ENCODE data around the gene SNAP47.

The SNAP47 gene

DNA sequence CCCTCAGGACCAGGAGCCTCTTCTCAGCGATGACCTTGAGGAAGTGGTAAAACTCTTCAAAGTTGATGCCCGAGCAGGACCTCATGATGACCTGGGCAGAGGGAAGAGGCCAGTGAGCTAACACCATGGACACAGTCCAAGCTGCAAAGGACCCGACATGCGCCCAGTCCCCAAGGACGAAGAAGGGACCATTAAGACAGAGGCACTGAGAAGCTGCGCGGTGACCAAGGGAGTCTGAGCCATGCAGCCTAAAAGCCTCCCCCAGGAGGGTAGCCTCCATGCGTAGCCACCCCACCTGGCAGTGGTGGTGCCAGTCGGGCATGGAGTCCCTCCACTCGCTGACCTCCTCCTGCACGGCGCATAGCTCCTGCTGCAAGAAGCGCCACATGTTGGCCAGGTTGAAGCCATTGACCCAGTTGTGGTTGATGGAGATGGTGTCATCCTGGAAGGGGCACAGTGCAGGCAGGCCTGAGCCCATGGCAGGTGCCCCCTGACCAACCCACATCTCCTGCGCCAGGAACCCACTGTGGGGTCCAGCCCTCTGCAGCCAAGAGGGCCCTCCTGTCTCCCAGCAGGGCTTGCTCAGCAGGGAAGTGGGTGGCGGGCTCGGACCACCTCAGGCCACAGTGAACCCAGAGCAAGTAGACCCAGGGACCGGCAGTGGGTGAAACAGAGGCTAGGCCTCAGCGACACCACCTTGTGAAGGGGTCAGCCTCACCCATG lies 2.5 kb upstream of the SNAP47 start:
- DNase-seq: no peak

DNA sequence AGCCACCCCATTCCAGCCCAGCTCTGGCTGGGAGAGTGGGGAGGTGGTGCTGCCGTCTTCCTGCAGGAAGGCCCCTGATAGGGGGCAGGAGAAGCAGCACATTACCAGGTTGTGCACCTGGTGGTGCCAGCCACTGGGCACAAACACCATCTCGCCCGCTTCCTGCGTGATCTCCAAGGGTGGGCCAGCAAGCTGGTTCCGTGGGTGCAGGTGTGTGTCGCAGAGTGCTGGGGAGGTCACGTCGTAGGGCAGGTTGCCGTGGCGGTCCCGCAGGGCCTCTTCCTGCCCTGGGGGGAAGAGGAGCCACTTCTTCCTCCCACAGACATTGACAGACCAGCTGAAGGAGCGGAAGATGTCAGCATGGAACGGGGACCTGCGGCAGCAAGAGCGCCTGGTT lies 1.9 kb upstream of the SNAP47 start:
- no peak for DNase-seq

DNA sequence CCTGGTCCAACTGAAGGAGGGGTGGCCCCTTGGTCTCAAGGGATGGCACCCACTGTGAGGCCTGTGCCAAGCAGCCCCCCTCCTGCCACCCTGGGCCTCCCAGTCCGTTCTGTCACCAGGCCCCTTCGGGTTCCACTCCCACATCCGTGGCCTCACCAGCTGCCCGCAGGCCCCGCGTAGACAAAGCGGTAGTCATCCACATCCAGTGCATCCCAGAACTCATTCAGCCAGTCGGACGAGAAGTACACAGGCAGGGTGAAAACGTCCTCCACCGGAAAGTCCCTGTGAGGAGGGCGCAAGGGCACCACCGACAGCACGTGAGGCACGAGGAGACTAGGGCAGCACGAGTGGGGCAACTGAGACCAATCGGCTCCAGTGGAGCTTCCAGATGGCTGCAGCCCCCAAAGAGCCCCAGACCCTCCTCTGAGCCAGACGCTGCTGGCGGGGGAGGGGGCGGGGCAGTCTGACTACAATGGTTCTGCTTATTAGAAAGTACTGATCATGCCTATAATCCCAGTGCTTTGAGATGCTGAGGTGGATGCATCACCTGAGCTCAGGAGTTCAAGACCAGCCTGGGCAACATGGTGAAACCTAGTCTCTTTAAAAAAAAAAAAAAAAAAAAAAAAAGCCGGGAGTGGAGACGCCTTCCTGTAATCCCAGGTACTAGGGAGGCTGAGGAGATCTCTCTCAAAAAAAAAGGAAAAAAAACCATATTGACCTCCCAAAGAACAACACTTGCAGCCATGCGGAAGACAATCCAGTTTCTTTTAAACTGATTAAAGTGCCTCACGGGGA lies 1.3 kb upstream of the SNAP47 start:
- DNase-seq: no peak

DNA sequence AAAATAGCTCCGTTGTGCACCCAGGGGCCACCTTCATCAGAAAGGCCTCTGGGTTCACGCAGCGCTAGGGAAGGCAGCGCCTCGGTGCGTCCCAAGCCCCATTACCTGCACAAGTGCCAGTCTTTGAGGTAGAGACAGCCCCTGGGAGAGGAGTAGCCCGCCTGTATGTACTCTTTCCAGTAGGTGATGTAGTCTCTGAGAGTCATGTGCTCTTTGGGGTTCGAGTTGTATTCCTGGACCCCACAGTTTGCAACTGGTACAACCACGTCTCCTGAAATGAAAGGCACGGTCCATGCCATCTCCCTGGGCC lies 734 bp upstream of the SNAP47 start:
- DNase-seq: no peak

DNA sequence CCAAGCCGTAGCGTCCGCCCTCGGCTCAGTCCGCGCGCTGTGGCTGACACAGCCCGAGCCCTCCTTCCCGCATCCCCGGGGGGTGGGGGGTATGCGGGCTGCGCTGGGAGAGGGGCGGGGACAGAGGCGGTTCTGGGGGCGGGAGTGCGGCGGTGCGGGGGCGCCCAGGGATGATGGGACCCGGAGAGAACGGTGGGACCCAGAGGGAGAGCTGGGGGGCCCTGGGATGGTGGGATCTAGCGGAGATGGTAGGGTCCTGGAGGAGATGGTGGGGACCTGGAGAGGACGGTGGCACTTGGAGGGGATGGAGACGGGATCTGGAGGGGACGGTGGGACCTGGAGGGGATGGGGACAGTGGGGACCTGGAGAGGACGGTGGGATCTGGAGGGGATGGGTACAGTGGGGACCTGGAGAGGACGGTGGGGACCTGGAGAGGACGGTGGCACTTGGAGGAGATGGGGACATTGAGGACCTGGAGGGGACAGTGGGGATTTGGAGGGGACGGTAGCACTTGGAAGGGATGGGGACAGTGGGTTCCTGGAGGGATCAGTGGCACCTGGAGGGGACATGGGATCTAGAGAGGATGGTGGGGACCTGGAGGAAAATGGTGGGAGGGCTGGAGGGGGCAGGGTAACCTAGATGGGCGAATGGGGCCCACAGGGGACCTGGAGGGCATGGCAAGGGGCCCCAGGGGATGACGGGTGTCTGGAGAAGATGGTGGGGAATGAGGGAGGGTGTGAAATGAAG lies 477 bp downstream of the SNAP47 start:
- no peak for DNase-seq

DNA sequence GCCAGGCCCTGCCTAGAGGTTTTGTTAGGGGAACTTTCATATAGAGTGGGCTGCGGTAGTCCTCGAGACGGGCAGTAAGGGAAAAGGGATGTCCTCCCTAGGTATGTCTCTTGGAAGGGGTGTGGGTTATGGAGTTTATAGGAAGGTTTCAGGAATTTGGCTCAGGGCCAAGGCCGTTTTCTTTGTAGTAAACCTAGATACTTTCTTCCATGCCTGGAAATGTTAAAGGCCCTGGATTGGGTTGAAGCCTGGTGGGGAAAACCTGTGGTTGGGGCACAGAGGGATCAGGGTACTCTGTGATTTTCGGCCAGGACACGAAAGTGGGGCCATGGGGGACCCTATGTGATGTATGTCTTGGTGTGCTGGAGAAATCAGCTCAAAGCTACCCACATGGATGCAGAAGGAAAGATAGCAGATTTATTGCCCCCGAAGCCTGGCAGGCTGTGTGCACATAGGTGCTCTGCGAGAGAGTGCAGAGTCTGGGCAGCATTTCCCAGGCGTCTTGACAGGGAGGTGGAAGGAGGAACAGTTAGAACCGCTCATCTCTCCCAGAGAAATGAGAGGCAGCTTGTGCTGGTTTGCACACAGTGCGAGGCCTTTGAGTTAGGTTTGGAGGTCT lies 1.7 kb downstream of the SNAP47 start:
- DNase-seq: no peak

DNA sequence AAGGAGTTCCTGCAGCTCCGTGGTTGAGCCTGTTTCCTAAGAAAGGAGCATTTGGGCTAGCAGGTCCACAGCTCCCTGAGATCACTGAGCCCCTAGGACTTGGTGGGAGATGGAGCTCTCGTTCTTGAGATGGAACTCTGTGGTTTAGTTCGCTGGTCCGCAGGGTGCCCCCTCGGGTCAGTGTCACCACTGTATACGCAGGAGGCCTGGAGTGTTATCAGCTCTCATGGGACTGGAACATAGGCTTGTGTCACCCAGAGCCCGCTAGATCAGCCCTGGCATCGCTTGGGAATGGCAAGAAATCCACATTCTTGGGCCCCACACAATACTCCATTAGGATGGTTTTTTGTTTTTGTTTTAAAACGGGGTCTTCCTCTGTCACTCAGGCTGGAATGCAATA lies 3.6 kb downstream of the SNAP47 start:
- DNase-seq: no peak

DNA sequence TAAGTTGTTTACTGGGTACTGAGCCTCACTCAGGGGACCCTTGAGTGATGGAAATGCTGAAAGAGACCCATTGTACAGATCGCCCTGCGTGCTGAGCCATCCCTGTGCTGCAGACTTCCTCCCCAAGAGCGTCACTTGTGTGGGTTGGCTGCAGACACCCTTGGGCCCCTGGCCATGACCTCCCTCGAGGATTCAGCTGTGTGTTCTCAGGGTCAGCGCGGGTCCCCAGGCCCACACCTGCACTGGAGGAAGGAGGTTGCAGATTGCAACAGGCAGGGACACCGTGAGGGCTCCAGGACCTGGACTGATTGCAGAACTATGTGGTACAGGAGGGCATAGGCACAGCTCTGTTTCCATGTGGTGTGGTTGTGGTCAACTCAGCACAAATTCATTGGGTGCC lies 4.4 kb downstream of the SNAP47 start:
- no peak for DNase-seq

DNA sequence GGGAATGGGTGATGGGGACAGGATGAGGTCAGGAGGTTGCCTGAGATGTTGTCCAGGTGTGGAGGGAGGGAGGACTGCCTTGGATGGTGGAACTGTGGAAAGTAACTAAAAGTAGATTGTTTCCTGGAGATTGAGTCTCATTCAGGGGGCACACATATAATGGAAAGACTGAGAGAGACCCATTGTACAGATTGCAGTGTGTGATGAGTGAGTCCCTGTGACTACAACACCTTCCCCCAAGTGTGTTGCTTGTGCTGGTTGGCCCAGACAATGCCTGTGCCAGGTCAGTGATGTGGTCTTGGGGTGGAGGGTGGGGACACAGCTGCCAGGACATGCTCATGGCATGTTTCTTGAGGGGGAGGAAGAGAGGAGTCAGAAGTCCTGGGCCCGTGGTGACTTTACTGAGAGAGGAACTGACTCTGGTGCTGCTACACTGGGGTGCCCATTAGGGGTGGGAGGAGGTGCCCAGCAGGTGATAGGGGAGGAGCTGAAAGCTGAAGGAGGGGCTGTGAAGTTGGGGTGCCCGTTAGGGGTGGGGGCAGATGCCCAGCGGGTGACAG lies 5.2 kb downstream of the SNAP47 start:
- DNase-seq: no peak

DNA sequence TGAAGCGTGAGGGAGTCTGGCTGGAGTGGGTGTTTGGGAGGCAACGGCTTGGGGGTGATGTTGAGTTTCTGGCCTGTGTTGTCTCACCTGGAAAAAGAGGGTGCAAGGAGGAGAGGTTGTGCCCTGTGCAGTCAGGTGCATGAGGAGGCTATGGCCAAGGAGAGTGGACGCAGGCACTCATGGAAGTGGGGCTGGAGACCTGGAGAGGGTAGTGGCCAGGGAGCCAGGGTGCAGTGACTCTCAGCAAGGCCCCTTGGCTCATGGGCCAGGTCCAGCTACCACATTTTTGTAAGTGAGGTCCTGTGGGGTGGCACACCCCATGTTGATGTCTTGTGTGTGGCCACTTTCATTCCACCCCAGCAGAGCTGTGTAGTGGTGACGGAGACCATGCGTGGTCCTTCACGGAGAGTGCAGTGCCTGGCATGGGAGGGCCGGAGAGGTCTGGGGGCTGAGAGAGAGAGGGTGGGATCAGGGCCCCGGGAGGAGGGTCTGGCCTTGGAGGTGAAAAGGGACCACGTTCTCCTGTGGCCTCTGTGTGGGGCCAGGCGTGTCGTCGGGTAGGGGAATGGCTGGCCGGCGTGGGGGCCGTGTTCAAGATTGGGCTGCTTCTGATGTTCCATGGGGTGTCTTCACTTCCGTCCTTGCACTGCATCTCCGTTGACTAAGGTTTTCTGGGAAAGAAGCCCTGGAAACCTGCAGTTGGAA lies 6.1 kb downstream of the SNAP47 start:
- no peak for DNase-seq

DNA sequence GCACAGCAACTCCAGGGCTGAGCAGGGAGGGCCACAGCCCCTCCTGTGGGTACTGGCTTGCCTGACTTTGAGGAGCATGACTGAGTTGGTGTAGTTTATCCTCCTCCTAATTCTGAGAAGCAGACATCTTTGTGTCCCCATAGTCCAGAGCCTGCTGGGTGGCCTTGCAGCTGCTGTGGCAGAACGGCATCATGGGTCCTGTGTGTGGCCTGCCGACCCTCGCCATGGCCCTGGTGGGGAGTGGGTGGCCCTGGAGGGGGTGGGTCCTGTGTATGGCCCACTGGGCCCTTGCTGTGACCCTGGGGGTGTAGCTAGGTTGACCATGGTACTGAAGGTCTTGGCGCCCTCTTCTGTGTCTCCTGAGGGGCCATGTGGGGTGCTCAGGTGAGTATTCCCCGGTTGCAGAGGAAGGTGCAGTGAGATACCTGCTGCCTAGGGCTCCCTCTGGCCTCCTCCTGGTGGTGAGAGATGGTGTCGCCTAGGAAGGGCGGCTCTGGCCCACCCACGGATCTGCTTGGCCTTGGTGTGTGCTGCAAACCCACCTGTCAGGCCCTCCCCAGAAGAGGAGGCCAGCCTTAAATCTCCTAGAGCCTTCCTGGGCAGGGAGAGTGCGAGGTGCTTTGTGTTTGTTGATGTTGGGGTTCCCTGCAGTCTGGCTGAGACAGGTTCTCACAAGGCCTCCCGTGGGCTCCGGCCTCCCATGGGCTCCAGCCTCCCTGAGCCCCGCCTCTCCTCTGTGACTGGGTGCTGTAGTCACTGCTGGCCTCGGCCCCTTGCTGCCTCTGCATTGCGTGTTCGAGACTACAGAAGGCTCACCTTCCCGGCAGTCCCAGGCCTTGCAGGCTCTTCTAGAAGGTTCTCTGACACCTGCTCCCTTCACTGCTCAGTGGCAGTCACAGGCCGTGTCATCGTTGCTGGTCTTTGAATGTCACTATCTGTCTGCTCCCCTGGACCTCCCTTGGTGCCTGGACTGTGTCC lies 7.8 kb downstream of the SNAP47 start:
- no peak for DNase-seq

DNA sequence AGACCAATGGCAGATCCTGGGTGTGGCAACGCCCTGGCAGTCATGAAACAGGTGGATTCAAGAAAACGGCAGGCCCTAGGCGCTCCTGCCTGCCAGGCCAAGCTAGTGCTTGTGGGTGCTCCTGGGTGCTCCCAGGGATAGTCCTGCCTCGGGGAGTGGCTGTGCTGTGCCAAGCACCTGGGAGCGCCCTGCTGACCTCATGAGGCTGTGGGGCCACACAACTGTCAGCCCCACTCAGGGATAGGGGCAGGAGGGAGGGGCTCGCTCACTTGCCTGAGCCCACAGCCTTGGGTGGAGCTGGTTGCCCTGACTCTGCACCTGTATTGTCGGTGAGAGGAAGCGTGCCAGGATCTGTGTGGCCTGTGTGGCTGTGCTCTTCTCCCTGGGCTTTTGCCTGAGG lies 9.4 kb downstream of the SNAP47 start:
- no peak for DNase-seq

DNA sequence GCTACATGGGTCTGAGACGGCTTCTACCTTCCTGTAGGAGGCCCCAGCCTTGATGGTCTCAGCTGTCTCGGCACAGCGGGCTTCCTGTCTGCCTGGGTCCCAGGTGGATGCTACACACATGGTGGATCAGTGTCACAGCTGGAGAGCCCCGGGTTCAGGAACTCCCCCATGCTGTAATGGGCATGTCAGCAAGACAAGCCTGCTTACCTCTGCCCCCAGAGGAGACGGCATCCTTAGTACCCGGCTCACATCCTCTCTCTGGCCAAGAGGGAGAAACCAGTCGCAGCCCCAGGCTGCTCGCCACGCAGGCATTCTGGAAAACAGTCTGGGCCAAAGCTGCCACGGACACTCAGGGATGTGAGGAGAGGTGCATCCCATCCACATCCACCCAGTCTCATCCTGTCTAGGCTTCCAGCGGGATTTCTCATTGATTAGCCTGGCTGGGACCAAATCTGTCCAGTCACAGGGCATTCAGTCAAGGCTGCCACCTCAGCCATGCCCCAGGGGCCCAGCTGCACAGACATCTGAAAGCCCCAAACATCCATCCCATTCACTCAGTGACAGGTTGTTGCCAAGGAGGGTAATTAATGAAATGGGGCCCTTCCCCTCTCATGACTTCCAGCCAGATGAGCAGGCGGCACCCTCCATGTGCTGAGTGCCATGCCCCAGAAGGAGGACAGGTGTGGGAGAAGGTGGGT lies 10.5 kb downstream of the SNAP47 start:
- no peak for DNase-seq

DNA sequence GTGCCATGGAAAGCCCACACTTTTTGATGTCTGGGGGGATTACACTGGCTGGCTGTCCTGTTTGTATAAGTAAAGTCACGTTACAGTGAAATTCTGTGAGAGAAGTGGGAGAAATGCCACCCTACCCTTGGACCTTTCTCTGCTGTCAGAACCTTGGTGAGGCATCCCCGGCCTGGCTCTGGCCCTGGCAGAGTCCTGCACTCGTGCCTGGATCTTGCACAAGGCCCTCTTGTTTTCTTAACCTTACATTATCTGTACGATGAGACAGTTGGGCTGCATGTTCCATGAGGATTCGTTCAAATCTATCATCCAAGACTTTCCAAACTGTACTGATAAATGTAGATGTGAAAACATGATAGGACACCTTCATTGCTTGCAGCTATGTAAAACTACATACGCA lies 11.4 kb downstream of the SNAP47 start:
- DNase-seq: no peak

DNA sequence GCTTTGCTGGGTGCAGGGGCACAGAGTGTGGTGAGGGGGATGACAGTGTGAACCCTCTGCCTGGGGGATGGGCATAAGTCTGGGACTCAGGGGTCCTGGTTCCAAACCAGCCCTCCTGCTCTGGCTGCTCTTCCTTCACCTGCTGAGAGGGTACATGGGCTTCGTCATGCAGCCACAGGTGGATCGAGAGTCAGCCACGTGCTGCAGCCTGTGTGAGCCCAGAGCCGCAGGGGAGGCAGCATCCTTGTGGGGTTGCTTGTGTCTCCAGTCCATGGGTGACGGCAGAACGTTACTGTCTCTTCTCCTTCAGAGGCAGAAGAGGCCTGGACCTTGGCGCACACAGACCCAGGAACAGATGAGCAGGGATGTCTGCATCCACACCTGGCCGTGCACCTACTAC lies 12.1 kb downstream of the SNAP47 start:
- DNase-seq: no peak

DNA sequence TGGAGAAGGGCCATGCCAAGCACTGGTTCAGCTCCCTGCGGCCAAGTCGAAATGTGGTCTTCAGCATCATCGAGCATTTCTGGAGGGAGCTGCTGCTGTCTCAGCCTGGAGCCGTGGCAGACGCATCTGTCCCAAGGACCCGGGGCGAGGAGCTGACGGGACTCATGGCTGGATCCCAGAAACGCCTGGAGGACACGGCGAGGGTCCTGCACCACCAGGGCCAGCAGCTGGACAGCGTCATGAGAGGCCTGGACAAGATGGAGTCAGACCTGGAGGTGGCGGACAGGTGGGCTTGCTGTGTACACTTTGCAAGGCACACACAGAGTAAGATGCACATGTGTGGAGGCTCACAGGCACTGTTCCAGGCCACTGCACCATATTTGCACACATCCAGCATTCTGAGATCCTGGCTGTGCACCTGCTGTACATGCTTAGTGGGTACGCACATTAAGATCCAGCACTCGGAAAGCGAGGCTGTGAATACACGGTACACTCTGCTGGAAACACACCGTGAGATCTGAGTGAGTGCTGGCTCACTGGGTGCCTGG lies 12.8 kb downstream of the SNAP47 start:
- DNase-seq: no peak

DNA sequence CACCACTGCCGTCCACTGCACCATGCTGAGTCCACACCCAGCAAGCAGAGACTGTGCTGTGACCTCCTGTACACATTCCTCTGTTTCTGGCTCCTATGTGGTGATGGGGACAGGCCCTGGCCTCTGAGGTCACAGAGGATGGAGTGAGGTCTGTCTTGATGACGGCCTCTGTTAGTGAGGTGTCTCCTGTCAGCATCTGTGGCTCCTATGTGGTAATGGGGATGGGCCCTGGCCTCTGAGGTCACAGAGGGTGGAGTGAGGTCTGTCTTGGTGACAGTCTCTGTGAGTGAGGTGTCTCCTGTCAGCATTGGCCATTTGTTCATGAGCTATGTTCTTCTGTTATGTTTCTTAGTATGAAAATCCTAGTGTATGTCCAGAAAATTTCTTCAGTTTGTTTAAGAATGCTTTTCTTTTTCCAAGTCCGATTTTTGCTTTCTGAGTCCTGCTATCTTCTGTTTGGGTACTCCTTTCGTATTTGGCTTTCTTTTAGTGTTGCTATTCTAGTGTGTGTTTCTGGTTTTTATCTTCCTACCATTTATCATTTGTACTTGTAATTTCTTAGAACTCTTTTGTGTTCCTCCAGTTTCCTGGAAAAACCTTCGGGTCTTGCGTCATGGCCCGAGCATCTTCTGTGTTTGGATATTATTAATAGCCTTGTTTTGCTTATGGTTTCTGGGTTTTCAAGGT lies 13.4 kb downstream of the SNAP47 start:
- DNase-seq: no peak

DNA sequence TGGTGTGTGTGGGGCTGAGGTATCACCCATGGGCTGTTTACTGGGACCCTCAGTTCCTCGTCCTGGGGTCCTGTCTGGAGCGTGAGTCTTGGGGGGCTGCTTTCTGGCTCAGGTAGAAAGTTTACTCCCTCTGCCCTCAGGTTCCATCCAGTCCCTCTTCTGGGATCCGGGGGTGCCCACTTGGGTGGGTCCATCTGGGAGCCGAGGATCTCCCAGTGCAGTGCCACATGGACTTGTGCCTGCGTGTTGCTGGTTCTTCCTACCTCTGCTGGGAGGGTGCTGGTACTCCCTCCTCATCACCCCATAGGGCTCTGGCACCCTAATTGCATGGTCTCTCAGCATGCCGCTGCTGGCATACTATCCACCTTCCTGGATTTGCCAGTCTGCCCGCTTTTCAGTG lies 14.0 kb downstream of the SNAP47 start:
- DNase-seq: no peak

DNA sequence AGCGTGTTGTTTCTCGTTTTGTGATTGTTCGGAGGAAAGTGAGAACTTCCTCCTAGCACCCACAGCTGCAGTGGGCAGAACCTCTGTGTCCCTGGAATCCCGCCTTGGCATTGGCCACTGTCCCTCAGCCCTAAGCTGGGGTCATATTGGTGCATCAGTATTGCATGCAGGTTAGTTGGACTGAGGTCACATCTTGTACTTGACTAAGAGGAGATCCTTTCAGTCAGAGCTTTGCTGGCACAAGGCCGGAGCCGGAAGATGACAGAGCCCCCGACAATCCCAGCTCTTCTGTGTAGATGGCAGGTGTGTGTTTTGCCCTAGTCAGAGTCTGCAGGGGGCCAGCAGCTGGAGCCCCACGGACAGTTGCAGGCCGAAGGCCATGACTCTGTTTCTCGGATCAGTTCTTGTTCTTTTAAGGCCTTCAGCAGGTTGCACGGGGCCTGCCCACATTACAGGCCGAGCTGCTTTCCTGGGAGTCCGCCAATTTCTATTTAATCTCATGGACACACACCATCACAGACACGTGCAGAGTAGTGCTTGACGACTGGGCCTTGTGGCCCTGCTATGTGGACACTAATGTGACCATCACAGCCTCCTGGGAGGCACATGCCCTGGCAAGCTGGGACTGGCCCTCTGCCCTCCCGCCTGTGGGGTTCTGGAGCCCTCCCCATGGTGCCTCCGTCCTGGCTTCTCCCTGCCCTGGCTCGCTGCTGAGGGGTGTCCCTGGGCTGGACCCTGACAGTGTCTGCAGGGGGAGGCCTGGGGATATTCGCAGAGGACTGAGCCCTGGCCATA lies 14.9 kb downstream of the SNAP47 start:
- DNase-seq: no peak
